SK-N-MC (cell line): ENCODE results near the gene C1orf56.

Experiments used
- EZH2 ChIP-seq: fragments of 200-600 bp; sonication (generic); IDR thresholded peaks from one replicate; pipeline ENCODE4 v1.6.1; 2017; ENCODE audit warnings: antibody characterized with exemption
- POLR2AphosphoS5 ChIP-seq: IDR thresholded peaks from 2 replicates; pipeline ENCODE4 v1.6.1; 2012; ENCODE audit warnings: mild to moderate bottlenecking, low read depth, low read length, borderline replicate concordance

- TF ChIP-seq EZH2 (no peak), POLR2AphosphoS5 (no peak)
These were observed 48.4 kb upstream of the C1orf56 start for GRCh38 chr1:150999051-150999674.
